ENCODE data around the gene RPGRIP1. TPM values are rescaled to one million over a fixed set of nuclear protein-coding genes. Genes with fewer than 3 reads are reported as not detected.

RPGRIP1 gene
- total RNA-seq, 2 donors from 2014 or later: 0.26 to 0.38 TPM

Other genes starting within 250 kb of the RPGRIP1 start
- gene TPPP2, start 249.9 kb upstream of the RPGRIP1 start, total RNA-seq: 1 to 10 TPM in 1 of 2 donors, under 1 TPM in 1; 0.44 to 1.6 TPM
- not detected for gene RNASE13, start 245.3 kb upstream of the RPGRIP1 start, total RNA-seq
- not detected for gene RNASE7, start 237.7 kb upstream of the RPGRIP1 start, total RNA-seq
- gene RNASE8, start 222.3 kb upstream of the RPGRIP1 start, total RNA-seq: not detected
- 10 to 100 TPM; 24.9 to 25.5 TPM for gene ARHGEF40, start 209.8 kb upstream of the RPGRIP1 start, total RNA-seq
- 10 to 100 TPM; 38.3 to 44.4 TPM for gene ZNF219, start 181.4 kb upstream of the RPGRIP1 start, total RNA-seq
- under 1 TPM; 0.26 to 0.82 TPM for gene TMEM253, start 179.0 kb upstream of the RPGRIP1 start, total RNA-seq
- gene OR5AU1, start 124.0 kb upstream of the RPGRIP1 start, total RNA-seq: not detected
- 100 to 1,000 TPM; 254 TPM for gene HNRNPC, start 10.6 kb upstream of the RPGRIP1 start, total RNA-seq
- 10 to 100 TPM; 31.2 to 39.7 TPM for gene SUPT16H, start 103.9 kb downstream of the RPGRIP1 start, total RNA-seq
- 10 to 100 TPM; 36.5 to 38.8 TPM for gene CHD8, start 176.0 kb downstream of the RPGRIP1 start, total RNA-seq
- gene RAB2B, start 196.9 kb downstream of the RPGRIP1 start, total RNA-seq: 10 to 100 TPM; 19.1 to 19.7 TPM
- 10 to 100 TPM; 63.8 to 65.1 TPM for gene TOX4, start 197.1 kb downstream of the RPGRIP1 start, total RNA-seq
- gene METTL3, start 231.3 kb downstream of the RPGRIP1 start, total RNA-seq: 10 to 100 TPM; 25.1 to 26.8 TPM
- 1 to 10 TPM; 3.3 to 5.9 TPM for gene SALL2, start 246.3 kb downstream of the RPGRIP1 start, total RNA-seq

All from left cardiac atrium (tissue), 2 donors.